ENCODE results near the gene ALPP. TPM values are rescaled to one million over a fixed set of nuclear protein-coding genes. Genes with fewer than 3 reads are reported as not detected.

Gene ALPP
- total RNA-seq, 1 experiment from 2014 or later = 0.20 TPM

DNA sequence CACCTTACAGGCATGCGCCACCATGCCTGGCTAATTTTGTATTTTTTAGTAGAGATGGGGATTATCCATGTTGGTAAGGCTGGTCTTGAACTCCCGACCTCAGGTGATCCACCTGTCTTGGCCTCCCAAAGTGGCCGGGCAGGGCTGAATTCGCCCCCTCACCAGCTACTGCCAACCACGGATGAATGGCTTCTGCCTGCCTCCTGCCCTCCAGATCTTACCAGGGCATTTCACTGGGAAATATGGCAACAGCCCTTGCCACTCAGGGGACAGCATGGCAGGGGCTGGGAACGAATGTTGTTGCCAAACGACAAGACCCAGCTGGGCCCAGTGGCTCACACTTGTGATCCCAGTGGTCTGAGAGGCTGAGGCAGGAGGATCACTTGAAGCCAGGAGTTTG is 1.8 kb upstream of the ALPP start:
- Histone ChIP-seq H4K5ac (ENCODE audit: insufficient read length, low read depth, low read length) (no peak overlapping the region), H3K9me3 (ENCODE audit: control insufficient read depth, low read depth, low read length) (no peaks in the 10 kb centered on the region), H2BK15ac (ENCODE audit: low read depth, low read length) (no peak overlapping the region), H3K4me2 (ENCODE audit: insufficient read depth, insufficient read length, low read length) (no peak overlapping the region), H3K79me1 (ENCODE audit: insufficient read depth, low read depth, low read length, poor library complexity, severe bottlenecking) (no peaks in the 10 kb centered on the region), H4K91ac (ENCODE audit: insufficient read length, low read depth, low read length) (no peak overlapping the region), H3K4ac (ENCODE audit: low read depth, low read length) (no peak overlapping the region), H4K8ac (replicated peaks; ENCODE audit: insufficient read length, low read depth, low read length) (no peak overlapping the region), H3K18ac (ENCODE audit: insufficient read length, low read depth, low read length) (no peak overlapping the region), H3K27ac (ENCODE audit: insufficient read length, low read depth, low read length) (no peak overlapping the region), H2BK20ac (ENCODE audit: low read depth, low read length, poor library complexity, severe bottlenecking) (no peak overlapping the region), H3K23ac (ENCODE audit: insufficient read length, low read depth, low read length) (no peak overlapping the region), H3K27me3 (ENCODE audit: insufficient read depth, low read length) (no peaks in the 10 kb centered on the region), H2AK5ac (ENCODE audit: insufficient read length, low read length) (no peak overlapping the region), H4K20me1 (ENCODE audit: control insufficient read depth, insufficient read depth, insufficient read length) (no peaks in the 10 kb centered on the region), H2BK120ac (ENCODE audit: low read depth, low read length, poor library complexity, severe bottlenecking) (no peak overlapping the region), H3K14ac (ENCODE audit: insufficient read depth, low read length) (no peak overlapping the region), H3K4me1 (ENCODE audit: insufficient read depth, low read length) (peaks cover 2% of the 10 kb centered on the region; the same call in 1 of the 2 replicates), H2BK12ac (ENCODE audit: insufficient read length, low read depth, low read length) (no peak overlapping the region), H3K56ac (ENCODE audit: insufficient read length, low read depth, low read length) (no peak overlapping the region), H3T11ph (ENCODE audit: low read length) (no peak overlapping the region), H3K9ac (ENCODE audit: extremely low read depth, insufficient read length, low read length) (no peak overlapping the region), H2BK5ac (ENCODE audit: insufficient read length, low read length) (no peak overlapping the region), H3K23me2 (ENCODE audit: insufficient read length, low read depth, low read length, poor library complexity, severe bottlenecking) (no peaks in the 10 kb centered on the region), H3K79me2 (ENCODE audit: insufficient read depth, low read length) (no peaks in the 10 kb centered on the region), H2AFZ (ENCODE audit: low read length) (no peak overlapping the region)
- Mint-ChIP-seq H3K36me3 (ENCODE audit: insufficient read depth in 1 of 3, low read depth in 3 of 3) (0 out of 7 replicates have a peak, but pooled peaks cover 0 to 2% (median 0%) of the 10 kb centered on the region in 3 experiments), H3K4me3 (no peak overlapping the region), H3K4me1 (peaks cover 20 to 29% of the 10 kb centered on the region in 2 experiments), H3K27ac (no peak overlapping the region), H3K27me3 (ENCODE audit: low read depth) (peaks cover 7% of the 10 kb centered on the region), H3K9me3 (no peaks in the 10 kb centered on the region)
- no peak for DNase-seq
- no CpG with 5 or more reads among the region's 7 CpGs for WGBS (ENCODE audit: extremely low coverage, insufficient read length, low lambda C conversion rate)
- TF ChIP-seq, protein P1, sequence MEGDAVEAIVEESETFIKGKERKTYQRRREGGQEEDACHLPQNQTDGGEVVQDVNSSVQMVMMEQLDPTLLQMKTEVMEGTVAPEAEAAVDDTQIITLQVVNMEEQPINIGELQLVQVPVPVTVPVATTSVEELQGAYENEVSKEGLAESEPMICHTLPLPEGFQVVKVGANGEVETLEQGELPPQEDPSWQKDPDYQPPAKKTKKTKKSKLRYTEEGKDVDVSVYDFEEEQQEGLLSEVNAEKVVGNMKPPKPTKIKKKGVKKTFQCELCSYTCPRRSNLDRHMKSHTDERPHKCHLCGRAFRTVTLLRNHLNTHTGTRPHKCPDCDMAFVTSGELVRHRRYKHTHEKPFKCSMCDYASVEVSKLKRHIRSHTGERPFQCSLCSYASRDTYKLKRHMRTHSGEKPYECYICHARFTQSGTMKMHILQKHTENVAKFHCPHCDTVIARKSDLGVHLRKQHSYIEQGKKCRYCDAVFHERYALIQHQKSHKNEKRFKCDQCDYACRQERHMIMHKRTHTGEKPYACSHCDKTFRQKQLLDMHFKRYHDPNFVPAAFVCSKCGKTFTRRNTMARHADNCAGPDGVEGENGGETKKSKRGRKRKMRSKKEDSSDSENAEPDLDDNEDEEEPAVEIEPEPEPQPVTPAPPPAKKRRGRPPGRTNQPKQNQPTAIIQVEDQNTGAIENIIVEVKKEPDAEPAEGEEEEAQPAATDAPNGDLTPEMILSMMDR (conservative IDR thresholded peaks at IDR 0.05) = no peak

Data from H9 (cell line).